HG02759 (cell line): ENCODE measurements around the gene DPAGT1.
"Not testable (repeated sequence)": the region's sequence is repeated elsewhere in the genome, so short reads cannot be mapped to it uniquely, and the experiment has no call there.

Experiments used
- ATAC-seq: cut with Tn5 transposase; IDR thresholded peaks from one replicate; pipeline ENCODE4 v1.9.1; 2021; ENCODE audit warnings: mild to moderate bottlenecking, moderate library complexity; ENCODE audit not compliant: unreplicated experiment

The DPAGT1 gene

DNA sequence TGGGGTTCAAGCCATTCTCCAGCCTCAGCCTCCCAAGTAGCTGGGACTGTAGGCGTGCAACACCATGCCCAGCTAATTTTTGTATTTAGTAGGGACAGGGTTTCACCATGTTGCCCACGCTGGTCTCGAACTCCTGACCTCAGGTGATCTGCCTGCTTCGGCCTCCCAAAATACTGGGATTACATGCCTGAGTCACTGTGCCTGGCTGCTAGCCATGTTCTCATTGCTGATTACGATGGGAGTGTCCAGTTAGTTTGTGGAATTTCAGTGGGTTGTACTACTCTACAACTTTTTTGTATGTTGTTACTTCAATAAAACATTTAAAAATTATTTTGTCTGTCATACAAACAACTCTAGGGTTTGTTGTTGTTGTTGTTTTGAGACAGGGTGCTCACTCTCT, 38.9 kb downstream of the DPAGT1 start:
- no peak for ATAC-seq

DNA sequence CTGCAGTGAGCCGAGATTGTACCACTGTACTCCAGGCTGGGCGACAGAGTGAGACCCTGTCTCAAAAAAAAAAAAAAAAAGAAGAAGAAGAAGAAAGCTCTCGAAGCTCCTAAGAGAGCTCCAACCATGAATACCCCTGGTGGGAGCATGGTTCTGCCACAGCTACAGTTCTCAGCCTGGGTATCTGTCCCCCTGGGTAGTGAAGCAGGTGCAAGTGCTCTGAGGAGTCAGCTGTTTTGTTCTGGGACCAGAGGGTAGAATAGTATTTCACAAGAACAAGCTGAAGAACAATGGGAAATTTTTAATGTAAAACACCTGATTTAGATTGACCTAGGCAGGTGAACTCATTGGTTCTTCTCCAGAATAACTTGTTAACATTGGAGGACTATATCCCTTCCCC, 40.4 kb downstream of the DPAGT1 start:
- no peak for ATAC-seq

DNA sequence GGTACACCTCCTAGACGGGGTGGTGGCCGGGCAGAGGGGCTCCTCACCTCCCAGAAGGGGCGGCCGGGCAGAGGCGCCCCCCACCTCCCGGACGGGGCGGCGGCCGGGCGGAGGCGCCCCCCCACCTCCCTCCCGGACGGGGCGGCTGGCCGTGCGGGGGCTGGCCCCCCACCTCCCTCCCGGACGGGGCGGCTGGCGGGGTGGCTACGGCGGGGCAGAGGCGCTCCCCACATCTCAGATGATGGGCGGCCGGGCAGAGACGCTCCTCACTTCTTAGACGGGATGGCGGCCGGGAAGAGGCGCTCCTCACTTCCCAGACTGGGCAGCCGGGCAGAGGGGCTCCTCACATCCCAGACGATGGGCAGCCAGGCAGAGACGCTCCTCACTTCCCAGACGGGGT, 42.5 kb downstream of the DPAGT1 start:
- ATAC-seq: not testable (repeated sequence)

DNA sequence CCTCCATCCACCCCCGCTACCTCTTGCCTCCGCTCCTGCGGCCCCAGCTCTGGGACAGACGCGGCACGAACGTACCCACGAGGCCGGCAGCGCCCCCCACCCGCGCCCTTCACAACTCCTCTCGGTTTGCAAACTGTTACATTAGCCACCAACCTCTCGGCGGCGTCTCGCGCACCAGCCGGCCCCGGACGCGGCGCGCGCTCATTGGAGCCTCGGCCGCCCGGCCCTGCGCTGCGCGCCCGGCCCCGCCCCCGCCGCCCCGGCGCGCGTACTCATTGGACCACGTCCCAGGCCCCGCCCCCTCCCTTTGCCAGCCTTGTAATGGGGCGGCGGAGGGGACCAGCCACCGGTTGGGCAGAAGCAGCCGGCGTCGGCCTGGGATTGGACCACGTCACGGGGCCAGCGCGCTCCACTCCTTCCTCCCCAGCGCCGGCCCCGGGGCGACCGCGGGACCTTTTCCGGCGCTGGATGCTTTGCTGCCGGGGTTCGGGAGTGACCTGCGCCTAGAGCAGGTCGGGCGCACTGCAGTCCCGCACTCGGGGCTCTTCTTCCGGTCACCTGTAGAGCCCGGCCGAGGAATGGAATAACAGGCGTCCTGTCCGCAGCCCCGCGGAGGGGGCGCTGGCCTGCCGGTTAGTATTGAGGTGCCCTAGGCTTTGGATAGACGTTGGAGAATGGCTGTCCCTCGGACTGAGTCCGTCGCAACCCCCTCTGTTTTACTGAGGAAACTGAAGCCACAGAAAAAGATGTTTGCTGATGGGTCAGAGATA, 44.5 kb downstream of the DPAGT1 start, which contains the start of gene HYOU1:
TSS of gene HYOU1 (minus strand) at position 206 of the 770 bp plus-strand sequence. CDS start 1,045 bp downstream, outside the sequence.
- ATAC-seq: peak; percentile 93

DNA sequence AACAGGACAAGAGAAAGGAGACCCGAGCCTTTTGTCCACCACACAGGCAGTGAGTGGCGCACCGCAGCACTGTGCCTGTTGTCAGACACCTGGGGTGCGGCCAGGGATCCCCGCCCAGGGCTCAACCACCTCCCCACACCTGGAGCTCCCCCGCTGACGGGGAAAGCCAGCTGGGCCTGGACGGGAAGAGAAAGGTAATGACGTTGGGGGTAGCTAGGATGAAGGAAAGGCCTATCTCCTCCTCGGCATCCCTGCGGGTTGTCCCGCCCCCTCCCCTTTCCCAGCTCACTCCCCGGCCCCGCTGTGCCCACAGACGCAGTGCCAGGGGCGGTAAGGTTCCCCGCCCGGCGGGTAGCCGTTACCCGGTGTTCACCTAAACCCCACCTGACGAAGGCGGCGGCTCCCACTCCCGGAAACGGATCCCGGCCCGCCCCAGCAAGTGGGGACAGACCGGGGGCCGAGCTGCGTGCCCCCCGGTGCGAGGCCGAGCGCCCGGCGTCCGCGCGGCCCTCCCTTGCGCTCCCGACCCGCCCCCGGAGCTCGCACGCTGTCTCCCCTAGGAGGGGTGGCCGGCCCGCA, 45.1 kb downstream of the DPAGT1 start:
- ATAC-seq: peak; percentile 4

DNA sequence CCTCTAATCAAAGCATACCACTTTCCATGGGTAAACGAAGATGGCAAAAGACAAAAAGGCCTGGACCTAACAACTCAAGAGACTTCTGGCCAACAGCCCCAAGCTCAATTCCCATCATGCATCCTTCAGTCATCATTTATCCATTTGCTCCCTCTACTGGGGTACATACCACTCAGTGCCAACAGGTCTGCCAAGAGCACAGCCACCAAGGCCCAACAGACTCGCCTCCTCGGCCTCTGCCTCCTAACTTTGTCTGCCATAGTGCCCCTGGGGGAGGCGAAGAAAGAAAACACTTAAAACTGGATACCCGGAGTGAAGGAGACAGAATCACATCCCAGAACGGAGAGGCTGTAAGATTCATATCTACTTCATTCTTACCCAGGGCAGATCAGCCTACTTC, 45.8 kb downstream of the DPAGT1 start:
- no peak for ATAC-seq

DNA sequence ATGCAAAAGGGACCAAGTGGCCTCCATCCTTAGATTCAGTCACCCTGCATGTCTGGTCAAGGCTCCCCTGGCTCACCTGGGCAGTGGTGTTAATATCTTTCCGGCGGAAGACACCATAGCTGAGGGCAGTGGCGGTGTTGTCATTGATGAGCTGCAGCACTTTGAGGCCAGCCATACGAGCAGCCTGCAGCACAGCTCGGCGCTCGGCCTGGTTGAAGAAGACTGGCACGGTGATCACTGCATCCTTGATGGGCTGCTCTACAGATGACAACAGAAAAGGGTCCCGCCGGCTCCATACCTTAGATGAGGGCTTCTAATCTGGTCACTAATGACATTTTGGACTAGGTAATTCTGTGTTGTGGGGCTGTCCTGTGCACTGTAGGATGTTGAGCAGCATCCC, 47.2 kb downstream of the DPAGT1 start:
- no peak for ATAC-seq

DNA sequence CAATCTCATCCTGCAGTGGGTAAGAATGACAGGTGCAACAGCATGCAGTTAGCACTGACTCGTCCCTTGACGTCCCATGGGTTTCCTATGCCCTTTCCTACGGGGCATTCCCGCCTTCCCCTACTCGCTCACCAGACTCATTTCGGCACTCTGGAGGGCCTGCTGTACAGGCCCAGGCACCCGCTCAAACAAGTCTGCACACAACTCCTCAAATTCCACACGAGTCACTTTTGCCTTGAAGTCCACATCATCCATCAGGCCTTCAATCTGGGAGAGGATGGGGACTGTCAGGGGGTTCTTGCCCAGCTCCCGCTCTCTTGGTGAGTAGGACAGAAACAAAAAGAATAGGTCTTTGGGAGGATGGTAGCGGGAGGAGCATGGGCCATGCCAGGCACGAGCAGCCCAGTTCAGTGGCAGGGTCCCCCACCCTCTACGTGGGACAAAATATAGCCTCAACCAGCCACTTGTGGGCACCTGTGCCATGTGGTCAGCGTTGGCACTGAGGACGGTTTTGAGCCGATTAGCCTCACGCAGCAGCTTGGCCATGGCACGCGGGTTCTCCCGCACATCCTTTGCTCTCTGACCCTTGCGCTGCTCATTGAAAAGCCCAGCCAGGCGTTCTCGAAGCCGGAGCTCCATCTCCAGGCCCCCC, 49.4 kb downstream of the DPAGT1 start:
- ATAC-seq: no peak

DNA sequence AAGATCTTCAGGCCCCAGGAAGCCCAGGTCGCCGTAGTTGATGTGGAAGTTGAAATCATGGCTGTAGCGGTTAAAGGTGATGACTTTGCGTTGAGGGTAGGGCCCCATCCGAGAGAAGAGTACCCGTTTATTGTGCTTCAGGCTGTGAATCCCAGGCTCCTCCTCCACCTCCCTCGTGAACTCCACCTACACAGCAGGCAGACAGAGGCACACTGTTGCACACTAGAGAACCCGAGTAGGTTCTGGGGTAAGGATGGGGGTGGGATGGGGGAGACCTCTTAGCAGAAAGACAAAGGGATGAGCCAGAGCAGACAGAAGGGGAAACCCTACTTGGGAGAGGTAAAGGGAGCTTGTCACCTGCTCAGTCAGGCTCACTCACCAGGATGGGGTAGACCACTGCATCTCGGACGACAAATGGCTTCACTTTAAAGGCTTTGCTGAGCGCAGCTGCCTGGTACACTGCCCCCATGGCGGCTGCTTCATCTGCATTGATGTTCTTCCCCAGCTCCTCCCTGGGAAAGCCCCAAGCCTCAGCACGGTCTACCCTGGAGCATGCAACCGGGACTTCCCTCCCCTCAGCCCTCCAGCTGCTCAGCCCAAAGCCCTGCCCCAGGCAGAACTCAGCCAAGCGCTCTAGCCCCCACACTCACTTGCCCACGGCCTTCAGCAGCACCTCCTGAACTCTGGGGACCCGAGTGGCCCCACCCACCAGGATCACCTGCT, 50.1 kb downstream of the DPAGT1 start:
- ATAC-seq: peak; percentile 70

DNA sequence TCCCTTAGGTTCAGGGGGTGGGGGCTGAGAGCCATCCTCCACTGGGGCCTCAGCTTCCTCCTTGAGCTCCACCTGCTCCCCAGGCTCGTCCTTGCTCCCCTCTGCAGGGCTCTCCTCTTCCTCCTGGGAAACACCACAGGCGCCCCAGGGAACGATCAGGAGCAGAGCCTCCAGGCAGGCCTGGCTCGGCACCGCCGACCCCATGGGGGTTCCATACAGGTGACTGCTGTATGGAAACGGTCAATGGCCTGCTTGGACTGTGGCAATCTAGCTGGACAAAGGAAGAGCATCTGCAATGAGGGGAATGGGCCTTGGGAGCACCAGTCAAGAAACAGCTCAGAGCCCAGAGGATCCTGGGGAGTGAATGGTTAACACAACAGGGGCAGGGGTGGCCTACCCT, 52.6 kb downstream of the DPAGT1 start:
- no peak for ATAC-seq

DNA sequence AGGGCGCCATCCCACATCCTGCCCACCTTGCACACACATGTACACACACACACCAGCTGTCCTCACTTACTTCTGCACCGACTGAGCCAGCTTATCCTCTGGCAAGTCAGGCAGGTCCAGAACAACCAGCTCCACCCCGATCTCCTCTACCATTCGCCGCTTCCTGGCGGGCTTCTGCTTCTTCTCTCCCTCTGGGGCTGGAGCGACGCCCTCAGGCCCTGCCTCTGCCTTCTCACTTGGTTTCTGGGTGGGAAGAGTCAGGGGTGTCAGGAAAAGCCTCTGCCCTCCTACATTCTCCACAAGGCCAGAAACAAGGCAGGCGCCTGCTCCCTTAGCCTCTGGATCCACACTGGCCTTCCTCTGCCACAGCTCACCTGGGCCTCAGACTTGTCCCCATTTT, 53.0 kb downstream of the DPAGT1 start:
- no peak for ATAC-seq

DNA sequence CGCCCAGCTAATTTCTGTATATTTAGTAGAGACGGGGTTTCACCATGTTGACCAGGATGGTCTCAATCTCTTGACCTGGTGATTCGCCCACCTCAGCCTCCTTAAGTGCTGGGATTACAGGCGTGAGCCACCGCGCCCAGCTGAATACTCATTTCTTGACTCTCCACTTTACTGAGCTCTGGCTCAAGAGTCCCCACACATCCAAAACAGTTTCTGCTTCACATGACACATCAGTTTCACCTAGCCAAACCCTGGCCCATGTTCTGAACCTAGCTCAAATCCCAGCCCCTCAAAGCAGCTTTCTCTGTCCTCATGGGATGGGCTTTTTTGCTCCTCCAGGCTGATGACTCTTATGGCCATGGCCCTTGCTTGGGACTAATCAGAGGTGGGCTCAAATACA, 54.4 kb downstream of the DPAGT1 start:
- no peak for ATAC-seq
